DND-41 (cell line): ENCODE data around the gene STAT6.

Source experiments
- EZH2 ChIP-seq: IDR thresholded peaks from 3 replicates; pipeline ENCODE4 v1.6.1; 2012; ENCODE audit warnings: borderline replicate concordance, low read depth, mild to moderate bottlenecking, moderate library complexity, low read length, inconsistent platforms; ENCODE audit not compliant: severe bottlenecking
- TF ChIP-seq, protein P1 (sequence below): IDR thresholded peaks from 2 replicates; pipeline ENCODE4 v1.5.1; 2012; ENCODE audit warnings: borderline replicate concordance, low read length, moderate library complexity, mild to moderate bottlenecking; ENCODE audit not compliant: poor library complexity, severe bottlenecking; ENCODE audit errors: extremely low read depth

DNA sequence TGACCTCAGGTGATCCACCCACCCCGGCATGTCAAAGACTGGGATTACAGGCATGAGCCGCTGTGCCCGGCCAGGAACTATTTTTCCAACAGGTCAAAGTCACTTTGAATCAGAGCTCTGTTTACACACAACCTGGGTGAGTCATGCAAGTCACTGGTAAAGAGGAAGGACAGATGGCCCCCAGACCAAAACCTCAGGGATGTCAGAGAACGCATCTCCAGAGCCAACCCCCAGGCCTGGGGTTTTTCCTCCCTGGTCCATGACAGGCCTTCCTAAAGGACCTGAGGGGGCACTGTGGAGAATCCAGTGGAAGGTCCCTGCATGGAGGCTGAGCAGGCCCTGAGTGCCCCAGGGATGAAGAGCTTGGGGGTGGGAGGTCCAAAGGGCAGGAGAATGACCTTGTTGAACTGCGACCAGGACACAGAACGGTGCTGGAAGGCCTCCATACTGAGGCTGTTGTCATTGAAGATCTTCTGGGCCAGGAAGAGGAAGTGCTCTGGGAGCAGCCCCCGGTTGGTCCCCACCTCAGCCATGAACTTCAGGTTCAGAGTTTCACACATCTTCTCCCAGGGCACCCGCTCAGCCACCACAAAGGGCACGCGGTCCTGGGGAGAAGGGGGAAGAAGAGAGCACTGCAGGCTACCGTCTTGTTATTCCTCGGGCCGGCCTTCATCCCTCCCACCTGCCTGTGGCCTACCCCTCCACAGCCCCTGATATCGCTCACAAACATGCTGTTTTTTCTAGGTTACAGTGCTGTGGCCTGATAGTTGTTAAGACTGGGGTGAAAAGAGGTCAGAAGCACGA, 9.1 kb downstream of the STAT6 start:
- TF ChIP-seq, protein P1, sequence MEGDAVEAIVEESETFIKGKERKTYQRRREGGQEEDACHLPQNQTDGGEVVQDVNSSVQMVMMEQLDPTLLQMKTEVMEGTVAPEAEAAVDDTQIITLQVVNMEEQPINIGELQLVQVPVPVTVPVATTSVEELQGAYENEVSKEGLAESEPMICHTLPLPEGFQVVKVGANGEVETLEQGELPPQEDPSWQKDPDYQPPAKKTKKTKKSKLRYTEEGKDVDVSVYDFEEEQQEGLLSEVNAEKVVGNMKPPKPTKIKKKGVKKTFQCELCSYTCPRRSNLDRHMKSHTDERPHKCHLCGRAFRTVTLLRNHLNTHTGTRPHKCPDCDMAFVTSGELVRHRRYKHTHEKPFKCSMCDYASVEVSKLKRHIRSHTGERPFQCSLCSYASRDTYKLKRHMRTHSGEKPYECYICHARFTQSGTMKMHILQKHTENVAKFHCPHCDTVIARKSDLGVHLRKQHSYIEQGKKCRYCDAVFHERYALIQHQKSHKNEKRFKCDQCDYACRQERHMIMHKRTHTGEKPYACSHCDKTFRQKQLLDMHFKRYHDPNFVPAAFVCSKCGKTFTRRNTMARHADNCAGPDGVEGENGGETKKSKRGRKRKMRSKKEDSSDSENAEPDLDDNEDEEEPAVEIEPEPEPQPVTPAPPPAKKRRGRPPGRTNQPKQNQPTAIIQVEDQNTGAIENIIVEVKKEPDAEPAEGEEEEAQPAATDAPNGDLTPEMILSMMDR, result no peak
- no peak for TF ChIP-seq EZH2
